ENCODE data around the gene OSTN.
A peak's percentile ranks its signal among the peaks of the same experiment; 100 is the strongest.
"Not testable (repeated sequence)": the region's sequence is repeated elsewhere in the genome, so short reads cannot be mapped to it uniquely, and the experiment has no call there.

The OSTN gene, protein sequence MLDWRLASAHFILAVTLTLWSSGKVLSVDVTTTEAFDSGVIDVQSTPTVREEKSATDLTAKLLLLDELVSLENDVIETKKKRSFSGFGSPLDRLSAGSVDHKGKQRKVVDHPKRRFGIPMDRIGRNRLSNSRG

GRCh38 chr3:191198932-191199331 lies at the start of gene OSTN:
TSS of gene OSTN (plus strand) at chr3:191199241. CDS start at chr3:191212533, 13,292 bp downstream.
- no peak for FAIRE-seq

DNA sequence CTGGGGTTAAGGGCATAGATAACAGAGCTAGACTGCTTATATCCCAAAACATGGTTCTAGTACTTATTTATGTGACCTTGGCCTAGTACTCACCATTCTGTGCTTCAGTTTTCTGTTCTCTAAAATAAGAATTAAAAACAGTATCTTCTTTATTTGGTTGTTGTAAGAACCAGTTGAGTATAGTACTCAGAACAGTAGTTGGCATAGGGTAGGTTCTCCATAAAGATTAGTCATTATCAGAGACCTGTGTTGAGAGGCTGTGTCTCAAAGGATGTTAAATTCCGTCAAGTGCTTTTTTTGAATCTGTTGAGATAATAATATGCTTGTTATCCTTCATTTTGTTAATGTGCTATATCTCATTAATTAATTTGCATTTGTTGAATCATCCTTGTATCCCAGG lies 47.4 kb upstream of the OSTN start:
- no peak for FAIRE-seq

GRCh38 chr3:191154827-191155226 lies 44.2 kb upstream of the OSTN start:
- FAIRE-seq: no peak

GRCh38 chr3:191158247-191158646 lies 40.8 kb upstream of the OSTN start:
- no peak for FAIRE-seq

GRCh38 chr3:191158815-191159214 lies 40.2 kb upstream of the OSTN start:
- no peak for FAIRE-seq

DNA sequence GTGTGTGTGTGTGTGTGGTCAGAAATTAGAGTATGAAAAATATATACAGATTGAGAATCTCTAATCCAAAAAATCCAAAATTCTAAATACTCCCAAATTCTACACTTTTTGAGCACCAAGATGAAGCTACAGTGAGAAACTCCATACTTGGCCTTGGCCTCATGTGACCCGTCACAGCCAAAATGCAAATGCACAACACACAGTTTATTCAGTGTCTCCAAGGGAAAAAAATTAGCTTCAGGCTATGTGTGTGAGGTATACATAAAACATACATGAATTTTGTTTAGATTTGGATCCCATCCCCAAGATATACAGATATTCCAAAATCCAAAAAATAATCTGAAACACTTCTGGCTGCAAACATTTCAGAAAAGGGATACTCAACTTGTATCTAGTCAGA lies 33.2 kb upstream of the OSTN start:
- FAIRE-seq: no peak

DNA sequence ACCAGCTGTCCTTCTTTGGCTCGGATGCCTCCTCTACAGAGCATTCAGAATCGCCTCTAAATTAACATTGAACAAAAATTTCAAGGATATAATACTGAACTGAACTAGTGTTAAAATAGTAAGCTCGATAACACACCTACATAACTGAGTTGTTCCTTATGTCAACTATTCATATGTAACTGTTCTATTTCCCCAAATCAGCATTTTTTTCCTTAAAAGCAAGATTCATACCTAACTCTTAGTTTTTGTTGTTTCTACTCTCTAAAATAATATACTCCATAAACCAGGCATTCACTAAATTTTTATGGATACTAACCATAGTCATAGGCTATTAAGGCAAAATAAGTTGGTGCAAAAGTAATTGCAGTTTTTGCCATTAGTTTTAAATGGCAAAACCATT lies 32.7 kb upstream of the OSTN start:
- no peak for FAIRE-seq

DNA sequence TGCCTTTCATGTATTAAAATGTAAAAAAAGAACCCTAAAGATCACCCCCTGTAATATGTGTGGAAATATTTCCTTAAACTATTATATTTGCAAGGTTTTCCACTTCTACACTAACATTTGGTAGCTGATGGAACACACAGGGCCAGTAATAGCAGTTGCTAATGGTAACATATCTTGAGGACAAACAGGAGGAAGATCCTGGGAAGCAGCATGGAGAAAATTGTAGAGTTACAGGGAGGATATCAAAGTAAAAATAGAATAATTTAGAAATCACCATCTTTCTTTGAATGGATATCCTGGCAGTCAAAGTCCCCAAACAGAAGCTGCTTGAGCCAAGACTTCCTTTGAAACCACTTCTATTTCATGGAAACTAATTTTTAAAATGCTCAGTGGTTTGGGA lies 29.5 kb upstream of the OSTN start:
- no peak for FAIRE-seq

DNA sequence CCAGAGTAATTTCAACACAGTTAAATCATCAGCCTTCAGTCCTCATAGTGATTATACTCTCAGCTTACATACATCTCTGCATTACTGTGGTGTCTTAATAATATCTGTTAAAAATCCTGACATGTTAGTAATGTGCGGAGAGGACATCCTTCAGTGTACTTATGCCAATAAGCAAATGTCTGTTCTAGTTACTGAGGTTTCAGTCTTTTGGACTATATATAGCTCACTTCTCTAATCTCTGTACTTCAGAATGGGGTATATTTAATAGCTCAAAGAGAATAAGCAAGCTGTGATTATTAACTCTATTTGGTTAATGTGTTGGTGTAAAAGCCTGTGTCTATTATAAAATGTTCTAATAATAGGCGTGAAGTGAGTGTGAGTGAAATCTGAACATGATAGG lies 28.9 kb upstream of the OSTN start:
- FAIRE-seq: no peak

GRCh38 chr3:191175102-191175501 lies 23.9 kb upstream of the OSTN start:
- no peak for FAIRE-seq

DNA sequence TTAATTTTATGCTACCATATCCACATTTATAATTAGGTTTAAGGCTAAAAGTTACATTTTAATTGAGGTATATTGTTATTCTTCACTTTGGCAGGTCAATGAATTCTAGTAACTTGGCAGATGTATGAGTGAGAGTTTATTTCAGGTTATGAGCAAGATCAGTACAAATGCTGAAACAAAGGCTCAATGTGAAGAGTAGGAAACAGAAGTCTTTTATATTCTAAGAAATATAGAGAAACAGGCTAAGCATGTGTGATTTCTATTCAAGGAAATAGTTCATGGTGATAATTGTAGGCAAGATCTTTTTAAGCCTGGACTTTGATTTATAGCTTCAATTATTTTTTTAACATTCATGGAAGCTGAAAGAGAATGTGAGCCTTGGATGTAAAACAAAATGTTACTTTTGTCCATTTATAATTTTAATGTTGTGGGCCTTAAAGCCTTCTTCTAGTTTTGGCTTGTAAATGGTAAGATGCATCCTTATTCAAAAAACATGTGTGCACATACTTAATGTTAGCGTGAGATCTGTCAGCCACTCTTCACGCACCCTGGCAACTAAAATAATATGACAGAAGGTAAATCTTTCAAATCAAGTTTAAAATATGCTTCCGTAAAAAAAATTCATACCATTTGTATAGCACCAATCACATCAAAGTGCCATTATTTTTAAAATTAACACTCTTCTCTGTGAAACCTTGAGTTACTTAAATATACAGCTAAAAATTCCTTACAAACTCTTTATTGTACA lies 22.8 kb upstream of the OSTN start:
- no peak for FAIRE-seq

DNA sequence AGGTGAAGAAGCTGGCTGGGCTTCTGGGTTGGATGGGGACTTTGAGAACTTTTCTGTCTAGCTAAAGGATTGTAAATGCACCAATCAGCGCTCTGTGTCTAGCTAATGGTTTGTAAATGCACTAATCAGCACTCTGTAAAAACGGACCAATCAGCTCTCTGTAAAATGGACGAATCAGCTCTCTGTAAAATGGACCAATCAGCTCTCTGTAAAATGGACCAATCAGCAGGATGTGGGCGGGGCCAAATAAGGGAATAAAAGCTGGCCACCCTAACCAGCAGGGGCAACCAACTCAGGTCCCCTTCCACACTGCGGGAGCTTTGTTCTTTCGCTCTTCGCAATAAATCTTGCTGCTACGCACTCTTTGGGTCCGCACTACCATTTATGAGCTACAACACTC lies 13.7 kb upstream of the OSTN start:
- FAIRE-seq: not testable (repeated sequence)

DNA sequence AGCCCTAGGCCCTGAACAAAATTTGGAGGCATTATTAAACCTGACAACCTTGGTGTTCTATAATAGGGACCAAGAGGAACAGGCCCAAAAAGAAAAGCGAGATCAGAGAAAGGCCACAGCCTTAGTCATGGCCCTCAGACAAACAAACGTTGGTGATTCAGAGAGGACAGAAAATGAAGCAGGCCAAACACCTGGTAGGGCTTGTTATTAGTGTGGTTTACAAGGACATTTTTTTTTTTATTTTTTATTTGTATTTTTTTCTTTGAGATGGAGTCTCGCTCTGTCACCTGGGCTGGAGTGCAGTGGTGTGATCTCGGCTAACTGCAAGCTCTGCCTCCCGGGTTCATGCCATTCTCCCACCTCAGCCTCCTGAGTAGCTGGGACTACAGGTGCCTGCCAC lies 10.8 kb upstream of the OSTN start:
- FAIRE-seq: not testable (repeated sequence)

GRCh38 chr3:191192270-191192669 lies 6.8 kb upstream of the OSTN start:
- not testable (repeated sequence) for FAIRE-seq

- peak; percentile 47 for FAIRE-seq
Measured at GRCh38 chr3:191192941-191193340, 6.1 kb upstream of the OSTN start.

GRCh38 chr3:191197761-191198306 lies 1.2 kb upstream of the OSTN start:
- no peak for FAIRE-seq

- no peak for FAIRE-seq
Measured at GRCh38 chr3:191198480-191198879, 561 bp upstream of the OSTN start.

- FAIRE-seq: no peak
Measured at GRCh38 chr3:191210032-191210431, 11.0 kb downstream of the OSTN start.

DNA sequence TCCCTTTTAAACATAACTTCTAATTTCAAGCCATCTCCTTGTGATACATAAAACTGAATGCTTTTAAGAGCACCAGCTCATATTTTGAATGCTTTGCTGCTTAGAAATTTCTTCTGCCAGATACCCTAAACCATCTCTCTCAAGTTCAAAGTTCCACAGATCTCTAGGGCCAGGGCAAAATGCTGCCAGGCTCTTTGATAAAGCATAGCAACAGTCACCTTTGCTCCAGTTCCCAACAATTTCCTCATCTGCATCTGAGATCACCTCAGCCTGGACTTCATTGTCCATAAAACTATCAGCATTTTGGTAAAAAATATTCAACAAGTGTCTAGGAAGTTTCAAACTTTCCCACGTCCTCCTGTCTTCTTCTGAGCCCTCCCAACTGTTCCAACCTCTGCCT lies 17.5 kb downstream of the OSTN start:
- FAIRE-seq: no peak

DNA sequence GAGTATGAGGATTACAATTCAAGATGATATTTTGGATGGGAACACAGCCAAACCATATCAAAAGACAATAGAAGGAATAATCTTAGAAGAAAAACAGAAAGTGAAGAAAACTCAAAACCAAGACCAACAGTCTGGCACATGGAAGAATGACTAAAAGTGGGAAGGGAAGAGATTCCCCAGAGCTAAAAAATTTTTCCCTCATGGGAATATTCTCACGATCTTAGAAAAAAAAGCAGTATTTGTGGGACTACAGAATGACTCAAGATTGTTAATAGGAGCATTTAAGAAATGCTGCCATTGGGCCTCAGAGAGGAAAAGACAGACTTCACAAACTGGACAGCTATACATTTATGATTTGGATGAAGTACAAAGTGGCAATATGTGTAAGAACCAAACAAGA lies 18.3 kb downstream of the OSTN start:
- no peak for FAIRE-seq

DNA sequence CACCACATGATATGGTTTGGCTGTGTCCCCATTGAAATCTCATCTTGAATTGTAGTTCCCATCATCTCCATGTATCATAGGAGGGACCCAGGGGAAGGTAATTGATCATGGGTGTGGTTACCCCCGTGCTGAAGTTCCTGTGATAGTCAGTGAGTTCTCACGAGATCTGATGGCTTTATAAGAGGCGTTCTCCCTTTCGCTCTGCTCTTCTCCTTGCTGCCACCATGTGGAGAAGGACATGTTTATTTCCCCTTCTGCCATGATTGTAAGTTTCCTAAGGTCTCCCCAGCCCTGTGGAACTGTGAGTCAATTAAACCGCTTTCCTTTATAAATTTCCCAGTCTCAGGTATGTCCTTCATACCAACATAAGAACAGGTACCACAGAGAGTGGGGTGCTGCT lies 21.9 kb downstream of the OSTN start:
- FAIRE-seq: no peak

GRCh38 chr3:191221638-191222037 lies 22.6 kb downstream of the OSTN start:
- no peak for FAIRE-seq

DNA sequence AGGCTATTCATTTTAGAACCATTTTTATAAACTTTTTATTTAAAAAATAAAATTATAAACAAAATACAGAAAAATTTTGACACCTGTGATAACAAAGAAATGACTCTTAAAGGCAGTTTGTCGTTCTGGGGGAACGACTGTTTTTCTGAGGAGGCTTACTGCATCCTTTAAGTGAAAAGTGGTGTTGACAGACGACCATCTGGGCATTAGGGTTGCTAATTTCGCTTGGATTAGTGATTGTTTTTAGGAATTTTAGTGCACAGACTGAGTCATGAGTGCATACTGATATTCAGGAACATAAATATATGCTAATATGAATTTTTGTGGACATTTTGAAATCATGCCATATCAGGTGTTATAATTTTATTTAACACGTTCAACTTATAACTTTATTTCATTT lies 28.5 kb downstream of the OSTN start:
- no peak for FAIRE-seq

DNA sequence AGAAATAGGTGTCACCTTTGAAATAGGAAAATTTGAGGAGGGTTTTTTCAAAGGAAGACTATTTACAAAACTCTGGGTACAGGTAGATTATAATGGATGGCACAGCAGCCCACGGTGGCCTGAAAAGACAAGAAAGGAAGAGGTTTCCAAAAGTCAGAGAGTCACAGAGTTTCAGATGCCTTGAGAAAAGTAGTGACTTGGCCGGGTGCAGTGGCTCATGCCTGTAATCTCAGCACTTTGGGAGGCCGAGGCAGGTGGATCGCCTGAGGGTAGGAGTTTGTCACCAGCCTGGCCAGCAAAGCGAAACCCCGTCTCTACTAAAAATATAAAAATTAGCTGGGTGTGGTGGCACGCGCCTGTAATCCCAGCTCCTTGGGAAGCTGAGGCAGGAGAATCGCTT lies 35.2 kb downstream of the OSTN start:
- no peak for FAIRE-seq

Measured in colon (tissue), 2 donors.